Lung microvascular endothelial cell (primary cell): ENCODE measurements around the gene DNM3. TPM values are rescaled to one million over a fixed set of nuclear protein-coding genes. Genes with fewer than 3 reads are reported as not detected.
"Not testable (repeated sequence)": the region's sequence is repeated elsewhere in the genome, so short reads cannot be mapped to it uniquely, and the experiment has no call there.

Experiments used
- DNase-seq, 2 donors: peaks; one replicate each; pipeline versions ENCODE4 v3.0.0 to v3.0.0-alpha.2; 2010; ENCODE audit warnings: low read depth in 2 of 2
- total RNA-seq: library from RNA; depleted of rRNA; stranded (reverse); fragments of >200 nt; gene quantifications from 2 replicates; pipeline ENCODE4 v1.2.1, GENCODE V29; 2014

The DNM3 gene
- total RNA-seq, 1 donor from 2014 or later: 4.0 TPM

DNA sequence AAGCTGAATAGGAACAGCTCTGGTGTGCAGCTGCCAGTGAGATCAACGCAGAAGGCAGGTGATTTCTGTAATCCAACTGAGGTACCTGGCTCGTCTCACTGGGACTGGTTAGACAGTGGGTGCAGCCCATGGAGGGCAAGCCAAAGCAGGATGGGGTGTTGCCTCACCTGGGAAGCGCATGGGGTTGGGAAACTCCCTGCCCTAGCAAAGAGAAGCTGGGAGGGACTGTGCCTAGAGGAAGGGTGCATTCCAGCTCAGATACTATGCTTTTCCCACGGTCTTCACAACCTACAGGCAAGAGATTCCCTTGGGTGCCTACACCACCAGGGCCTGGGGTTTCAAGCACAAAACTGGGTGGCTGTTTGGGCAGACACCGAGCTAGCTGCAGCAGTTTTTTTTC, 183.2 kb downstream of the DNM3 start:
- no peak for DNase-seq

DNA sequence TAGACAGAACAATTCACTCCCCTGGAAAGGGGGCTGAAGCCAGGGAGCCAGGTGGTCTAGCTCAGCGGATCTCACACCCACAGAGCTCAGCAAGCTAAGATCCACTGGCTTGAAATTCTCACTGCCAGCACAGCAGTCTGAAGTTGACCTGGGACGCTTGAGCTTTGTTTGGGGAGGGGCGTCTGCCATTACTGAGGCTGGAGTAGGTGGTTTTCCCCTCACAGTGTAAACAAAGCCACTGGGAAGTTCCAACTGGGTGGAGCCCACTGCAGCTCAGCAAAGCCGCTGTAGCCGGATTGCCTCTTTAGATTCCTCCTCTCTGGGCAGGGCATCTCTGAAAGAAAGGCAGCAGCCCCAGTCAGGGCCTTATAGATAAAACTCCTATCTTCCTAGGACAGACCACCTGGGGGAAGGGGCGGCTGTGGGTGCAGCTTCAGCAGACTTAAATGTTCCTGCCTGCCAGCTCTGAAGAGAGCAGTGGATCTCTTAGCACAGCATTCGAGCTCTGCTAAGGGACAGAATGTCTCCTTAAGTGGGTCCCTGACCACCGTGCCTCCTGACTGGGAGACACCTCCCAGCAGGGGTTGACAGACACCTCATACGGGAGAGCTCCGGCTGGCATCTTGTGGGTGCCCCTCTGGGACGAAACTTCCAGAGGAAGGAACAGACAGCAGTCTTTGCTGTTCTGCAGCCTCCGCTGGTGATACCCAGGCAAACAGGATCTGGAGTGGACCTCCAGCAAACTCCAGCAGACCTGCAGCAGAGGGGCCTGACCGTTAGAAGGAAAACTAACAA, 183.8 kb downstream of the DNM3 start:
- DNase-seq: not testable (repeated sequence)

DNA sequence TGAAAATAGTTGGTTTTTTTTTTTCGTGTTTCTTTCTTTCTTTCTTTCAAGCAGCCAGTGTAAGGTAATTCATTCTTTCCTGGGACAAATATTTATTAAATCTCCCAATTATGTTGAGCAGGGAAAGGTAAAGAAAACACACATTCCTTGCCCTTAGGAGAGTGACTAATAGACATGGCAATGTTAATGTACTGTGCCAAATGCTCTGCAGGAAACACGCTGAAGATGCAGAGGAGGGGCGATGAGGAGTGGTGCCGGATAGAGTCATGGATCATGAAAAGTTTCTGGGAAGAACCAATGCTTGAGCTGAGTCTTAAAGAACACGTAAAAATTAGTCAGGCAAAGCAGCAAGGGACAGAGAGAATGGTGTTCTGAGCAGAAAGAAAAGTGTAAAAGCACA, 199.2 kb downstream of the DNM3 start:
- peak; percentile 20 to 78 for DNase-seq

DNA sequence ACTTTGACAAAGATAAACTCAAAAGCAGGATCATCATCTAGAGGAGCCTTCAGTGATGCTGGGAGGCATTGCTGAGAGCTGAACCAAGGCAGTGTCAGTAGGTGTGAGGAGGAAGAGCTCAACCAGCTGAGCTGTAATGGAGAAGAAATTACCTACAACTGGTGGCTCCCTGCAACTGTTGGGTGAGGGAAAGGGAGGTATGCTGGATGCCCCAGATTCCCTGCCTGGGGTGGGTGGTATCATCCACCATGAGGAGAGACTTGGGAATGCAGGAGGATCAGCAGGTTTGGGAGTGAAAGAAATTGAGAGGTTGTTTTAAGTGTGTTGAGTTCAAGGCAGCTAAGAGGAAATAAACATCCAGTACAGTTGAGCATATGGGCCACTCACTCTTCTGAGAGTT, 199.8 kb downstream of the DNM3 start:
- no peak for DNase-seq

DNA sequence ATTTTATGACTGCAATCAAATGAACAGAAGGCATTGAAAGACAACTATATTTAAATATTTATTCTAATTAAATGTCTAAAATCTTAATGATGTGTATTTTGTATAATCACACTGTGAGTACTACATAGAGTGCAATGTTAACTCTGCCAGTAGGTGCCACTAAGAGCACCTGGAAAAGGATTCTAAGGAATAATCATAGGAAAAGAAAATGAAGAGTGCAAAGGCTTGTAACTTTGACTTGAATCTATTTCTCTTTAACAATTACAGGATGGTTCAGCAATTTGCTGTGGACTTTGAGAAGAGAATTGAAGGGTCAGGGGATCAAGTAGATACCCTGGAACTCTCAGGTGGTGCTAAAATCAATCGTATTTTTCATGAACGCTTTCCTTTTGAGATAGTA, 200.4 kb downstream of the DNM3 start:
- DNase-seq: peak in 1 of 2 donors; percentile 57

DNA sequence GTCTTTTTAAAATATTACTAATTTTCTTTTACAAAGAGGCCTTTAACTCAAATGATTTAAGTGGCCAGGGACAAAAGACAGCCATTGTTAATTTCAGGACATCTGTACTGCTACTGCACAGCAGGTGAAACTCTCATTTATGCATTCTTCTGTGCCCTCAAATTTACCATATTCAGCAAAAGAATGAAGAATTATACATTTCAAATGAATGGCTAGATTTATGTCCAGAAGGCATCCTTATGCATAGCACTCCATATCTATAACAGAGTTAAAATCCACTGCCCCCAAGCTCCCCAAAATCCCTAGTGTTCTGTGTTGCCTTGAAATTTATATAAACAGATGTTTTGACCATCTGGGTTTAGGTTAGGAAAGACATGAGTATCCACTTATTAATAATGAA, 202.6 kb downstream of the DNM3 start:
- no peak for DNase-seq

DNA sequence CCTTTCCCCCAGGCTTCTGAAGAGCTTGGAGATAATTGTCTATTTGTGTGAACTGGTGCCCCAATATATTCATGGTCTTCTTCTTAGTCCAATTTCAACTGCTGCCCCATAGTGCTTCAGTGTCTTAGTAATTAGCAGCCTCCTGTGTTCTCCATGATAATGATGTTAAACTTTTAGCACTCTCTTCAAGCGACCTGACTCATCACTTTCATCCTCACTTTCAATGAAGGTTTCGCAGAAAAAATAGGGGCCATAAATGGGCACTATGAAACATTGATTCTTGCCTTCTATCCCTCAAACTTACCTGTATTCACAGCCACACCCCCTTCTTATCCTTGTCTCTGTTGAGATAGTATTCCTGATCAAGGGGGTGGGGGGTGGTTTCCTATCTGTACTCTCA, 210.6 kb downstream of the DNM3 start:
- no peak for DNase-seq

DNA sequence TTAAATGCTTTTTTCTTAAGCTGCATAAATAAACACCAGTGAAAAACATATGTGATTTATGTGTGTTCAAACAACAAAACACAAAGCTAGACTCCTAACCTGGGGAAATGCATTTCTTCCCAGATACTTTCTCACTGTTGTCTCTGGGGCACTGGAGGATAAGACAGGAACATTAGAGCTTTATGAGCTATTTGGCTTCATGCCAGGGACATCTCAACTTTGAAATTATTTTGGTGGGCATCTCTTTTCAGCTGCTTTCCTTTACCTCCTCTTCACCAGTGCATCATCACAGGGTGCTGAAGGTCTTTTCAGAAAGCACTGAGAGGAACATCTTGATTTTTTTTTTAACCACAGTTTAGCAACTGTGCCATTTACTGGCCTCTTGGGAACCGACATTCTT, 212.9 kb downstream of the DNM3 start:
- DNase-seq: no peak

DNA sequence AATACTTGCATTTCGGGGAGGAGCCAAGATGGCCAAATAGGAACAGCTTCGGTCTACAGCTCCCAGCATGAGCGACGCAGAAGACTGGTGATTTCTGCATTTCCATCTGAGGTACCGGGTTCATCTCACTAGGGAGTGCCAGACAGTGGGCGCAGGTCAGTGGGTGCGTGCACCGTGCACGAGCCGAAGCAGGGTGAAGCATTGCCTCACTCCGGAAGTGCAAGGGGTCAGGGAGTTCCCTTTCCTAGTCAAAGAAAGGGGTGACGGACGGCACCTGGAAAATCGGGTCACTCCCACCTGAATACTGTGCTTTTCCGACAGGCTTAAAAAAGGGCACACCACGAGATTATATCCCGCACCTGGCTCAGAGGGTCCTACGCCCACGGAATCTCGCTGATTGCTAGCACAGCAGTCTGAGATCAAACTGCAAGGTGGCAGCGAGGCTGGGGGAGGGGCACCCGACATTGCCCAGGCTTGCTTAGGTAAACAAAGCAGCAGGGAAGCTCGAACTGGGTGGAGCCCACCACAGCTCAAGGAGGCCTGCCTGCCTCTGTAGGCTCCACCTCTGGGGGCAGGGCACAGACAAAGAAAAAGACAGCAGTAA, 214.6 kb downstream of the DNM3 start:
- DNase-seq: not testable (repeated sequence)

DNA sequence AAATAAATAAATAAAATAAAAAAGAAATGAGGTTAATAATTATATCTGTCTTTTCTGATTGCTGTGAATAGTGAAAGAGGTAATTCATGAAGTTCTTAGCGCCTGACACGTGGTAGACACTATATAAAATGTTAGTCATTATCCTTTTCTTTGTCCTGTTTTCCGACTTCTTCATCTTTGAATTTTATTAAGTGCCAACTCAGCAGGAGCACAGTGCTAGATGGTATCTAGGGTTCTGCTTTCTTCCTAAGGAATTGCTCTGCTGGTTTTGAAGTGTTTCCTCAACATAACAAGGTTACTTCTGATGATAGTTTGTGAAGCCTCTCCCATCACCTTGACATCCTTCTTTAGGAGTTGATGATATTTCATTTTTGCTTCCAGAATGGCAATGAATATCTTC, 227.0 kb downstream of the DNM3 start:
- no peak for DNase-seq

DNA sequence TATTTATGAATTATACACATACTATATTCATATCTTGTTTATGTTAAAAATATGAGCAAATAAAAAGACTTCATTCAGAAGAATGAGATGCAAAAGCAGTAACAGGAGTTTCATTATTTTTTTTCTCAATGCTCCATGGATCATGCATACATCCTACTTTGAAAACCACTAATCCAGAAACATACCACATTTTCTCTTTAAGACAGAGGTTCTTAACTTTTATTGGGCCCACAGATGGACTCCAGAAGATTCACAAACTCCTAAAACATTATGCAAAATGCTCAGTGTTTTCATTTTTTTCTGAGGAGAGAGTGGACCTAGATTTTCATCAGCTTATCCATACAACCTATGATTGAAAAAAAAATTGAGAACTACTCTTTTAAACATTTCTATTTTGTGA, 227.8 kb downstream of the DNM3 start:
- DNase-seq: no peak

DNA sequence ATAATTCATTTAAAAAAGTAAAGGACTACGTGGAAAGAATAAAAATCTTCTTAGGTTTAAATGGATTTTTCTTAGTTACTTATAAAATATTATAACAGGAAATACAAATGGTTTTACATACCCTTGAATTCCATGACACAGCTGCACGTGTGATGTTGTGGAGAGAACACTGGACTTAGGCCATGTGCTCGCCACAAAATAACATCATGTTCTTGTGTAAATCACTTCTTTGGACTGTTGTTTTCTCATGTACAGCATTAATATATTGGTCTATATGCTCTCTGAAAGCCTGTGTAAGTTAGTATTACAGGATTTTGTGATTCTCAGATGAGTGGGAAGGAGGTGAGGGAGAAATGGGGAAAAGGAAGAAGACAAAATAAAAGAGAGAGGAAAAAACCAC, 228.2 kb downstream of the DNM3 start:
- peak in 1 of 2 donors; percentile 17 for DNase-seq

DNA sequence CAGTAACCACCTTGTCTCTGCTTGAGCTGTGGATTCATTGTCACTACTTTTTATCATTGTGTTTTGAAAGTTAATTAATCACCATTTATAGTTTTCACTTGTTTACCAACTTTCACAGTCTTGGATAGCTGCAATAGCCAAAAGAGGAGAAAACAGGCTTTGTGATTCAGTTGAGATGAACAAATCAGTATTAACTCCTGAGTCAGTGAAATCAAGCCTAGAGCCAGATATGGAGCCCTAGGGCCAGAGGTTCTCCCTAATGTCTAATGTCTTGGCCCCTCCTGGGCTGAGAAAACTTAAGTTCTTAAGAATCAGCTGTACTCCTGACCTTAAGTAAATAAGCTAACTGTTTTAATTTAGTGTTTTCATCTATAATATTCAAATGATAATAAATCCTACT, 228.8 kb downstream of the DNM3 start:
- no peak for DNase-seq

DNA sequence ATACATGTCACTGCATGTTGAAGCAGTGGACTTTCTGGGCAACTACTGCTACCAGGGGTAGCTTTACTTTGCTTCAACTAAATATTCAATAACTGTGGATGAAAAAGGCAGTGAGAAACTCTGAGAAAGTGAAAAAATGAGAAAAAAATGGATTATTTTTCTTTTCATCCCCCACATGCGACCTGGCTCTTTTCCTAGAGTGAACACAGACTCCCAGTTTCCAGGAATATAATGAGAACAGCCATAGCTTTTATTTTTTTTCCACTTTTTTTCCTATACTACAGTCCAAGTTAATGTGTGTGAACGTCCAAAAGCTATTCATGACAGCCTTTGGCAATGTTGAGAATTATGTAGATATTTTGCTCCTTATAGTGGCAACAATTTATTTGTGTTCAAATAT, 230.4 kb downstream of the DNM3 start:
- DNase-seq: peak in 1 of 2 donors; percentile 43

DNA sequence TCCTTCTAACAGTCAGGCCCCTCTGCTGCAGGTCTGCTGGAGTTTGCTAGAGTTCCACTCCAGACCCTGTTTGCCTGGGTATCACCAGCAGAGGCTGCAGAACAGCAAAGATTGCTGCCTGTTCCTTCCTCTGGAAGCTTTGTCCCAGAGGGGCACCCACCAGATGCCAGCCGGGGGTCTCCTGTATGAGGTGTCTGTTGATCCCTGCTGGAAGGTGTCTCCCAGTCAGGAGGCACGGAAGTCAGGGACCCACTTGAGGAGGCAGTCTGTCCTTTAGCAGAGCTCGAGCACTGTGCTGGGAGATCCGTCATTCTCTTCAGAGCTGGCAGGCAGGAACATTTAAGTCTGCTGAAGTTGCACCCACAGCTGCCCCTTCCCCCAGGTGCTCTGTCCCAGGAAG, 238.6 kb downstream of the DNM3 start:
- not testable (repeated sequence) for DNase-seq

DNA sequence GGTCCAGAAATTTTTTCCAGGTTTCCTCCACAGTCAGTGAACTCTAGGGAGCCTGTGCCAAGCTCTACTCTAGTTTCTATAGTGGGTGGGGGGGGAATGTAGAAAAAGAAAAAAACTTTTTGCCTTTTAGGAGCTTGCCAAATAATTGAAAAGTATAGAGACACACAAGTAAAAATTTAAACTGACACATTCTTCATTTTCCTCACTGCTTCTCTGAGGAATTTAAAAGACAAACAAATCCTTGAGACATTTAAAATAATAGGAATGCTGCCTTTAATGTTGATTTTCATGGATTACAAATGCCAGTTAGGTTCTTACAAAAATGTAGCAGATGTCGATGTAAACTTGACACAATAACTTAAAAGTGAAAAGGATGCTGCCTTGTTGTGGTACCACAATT, 241.9 kb downstream of the DNM3 start:
- no peak for DNase-seq

DNA sequence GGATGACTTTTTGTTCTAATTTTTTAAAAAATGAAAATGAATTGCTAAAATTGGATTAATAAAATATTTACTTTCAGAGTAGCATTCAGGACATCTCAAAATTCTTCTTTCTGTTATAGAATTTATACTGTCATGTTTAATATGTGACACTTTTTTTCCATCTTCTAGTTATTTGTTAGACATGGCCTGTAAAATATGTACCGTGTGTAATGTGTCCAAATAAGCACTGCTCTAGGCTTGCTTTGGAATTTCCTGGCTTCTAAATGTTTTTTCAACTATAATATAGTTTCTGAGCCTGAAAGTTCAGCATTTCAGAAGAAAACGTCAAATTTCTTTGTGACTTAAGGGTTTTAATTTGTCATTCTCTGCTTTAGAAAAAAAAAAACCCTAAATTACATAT, 243.6 kb downstream of the DNM3 start:
- peak in 1 of 2 donors; percentile 9 for DNase-seq

DNA sequence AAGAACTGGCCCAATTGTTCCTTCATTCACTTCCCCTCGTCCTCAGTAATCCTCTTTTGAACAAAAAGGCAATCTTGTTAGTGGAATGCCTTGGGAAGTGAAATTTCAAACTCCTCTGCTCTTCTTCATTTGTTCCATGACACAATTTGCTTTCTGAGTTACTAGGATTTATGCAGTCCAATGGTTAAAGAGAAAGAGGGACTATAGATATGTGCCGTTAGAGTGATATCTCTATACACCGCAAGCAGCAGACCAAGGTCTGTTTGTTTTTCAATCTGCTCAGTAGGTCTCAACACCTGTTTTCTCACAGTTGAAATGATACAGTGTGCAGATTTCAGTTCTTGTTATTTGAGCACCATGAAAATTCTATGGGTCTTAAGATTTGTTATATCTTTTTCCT, 244.0 kb downstream of the DNM3 start:
- DNase-seq: no peak

DNA sequence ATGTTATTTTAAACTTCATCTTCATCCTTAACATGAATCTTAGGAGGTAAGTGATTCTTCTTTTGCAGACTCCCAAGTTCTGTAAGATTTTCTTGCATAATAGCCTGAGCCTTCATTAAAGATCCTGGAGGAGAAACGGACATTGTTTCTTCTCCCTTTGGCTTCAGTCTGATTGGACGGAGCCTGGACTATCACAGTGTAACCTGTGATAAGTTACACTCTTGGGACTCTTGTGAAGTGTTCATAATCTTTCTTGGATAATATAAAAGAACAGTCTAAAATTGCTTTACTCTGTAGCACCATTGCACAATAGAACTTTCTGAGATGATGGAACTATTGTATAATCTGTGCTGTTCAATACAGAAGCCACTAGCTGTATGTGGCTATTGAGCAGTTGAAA, 244.8 kb downstream of the DNM3 start:
- DNase-seq: no peak

DNA sequence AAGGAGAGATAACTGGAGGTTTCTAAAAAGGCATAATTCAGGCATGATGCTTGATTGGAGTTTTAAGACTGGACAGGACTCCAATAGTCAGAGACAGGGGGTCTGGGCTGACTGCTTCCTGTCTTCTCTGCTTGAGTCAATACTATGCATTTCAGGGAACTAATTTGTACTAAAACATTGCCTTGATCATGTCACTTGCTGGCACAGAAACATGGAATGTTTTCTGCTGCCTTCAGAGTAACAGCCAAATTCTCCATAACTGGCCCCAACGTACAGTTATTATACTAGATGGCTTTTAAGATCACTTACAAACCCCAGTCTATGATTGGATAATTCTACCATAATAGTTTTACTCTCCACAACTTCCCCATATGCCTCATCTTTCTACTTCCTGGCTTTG, 247.0 kb downstream of the DNM3 start:
- DNase-seq: no peak

DNA sequence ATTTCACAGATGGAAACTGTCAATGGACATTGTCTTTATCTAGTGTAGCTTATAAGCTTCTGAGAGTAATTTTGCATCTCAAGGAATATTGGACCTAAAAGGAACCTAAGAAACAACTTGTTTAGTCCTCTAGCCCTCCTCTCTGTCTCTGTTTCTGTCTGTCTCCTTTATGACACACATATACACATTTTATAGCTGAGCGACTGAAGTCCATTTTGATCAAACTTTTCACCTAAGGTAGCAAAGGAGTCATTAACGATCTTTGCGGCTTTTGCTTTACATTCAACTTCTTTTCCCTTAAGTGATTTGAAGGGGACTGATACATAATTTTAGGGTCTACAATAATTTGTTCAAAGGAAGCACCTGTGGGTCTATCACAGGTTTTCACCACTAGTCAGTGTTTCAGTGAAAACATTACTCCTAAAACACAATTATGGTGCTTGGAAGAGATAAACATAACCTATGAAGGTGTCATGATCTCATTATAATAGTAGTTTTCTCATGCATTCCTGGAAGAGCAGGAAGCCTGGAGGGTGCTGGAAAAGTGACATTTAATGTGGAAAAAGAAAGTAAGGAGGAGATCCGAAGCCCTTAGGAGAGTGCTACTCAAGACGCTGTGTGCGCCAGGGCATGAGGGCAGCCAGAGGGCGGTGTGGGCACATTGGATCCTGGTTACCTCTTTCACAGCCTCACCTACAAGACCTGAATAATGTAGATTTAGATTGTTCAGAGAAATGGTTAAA, 248.6 kb downstream of the DNM3 start:
- peak; percentile 66 to 78 for DNase-seq

DNA sequence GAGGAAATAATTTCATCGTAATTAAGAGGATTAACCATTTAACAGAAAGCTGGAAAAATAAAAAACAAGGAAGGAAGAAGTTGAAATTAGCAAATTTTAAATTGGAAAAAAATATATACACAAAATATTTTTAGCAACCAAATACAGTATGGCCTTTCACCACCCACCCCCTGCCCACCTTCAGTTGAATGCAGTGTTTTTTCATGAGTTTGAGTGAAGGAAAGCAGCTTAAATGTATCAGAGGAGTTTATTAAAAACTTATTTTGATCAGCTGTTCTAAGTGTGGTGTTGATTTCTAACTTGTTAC, 249.2 kb downstream of the DNM3 start:
- DNase-seq: no peak

DNA sequence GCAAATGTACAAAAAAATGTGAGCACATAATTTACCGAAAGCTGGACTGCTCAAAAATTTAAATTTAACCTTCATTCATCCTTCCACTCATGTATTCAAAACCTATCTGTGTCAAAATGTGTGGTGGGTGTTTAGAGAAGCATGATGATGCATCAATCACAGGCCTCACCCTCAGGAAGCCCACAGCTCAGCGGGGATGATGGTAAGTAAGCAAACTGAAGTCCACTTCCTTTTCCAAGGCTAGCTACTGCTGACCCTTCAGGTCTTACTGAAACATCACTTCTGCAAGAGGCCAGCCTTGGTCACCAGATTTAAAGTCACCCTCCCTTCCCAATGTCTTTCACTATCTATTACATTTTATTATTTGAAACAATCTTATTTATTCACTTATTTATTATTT, 254.5 kb downstream of the DNM3 start:
- peak in 1 of 2 donors; percentile 56 for DNase-seq
